GM12801 (cell line): Measurements from ENCODE around the gene NEB.

Source experiments
- CTCF ChIP-seq: IDR thresholded peaks from one replicate; pipeline ENCODE4 v1.5.1; 2011; ENCODE audit warnings: control low read depth; ENCODE audit not compliant: insufficient read length; ENCODE audit errors: extremely low read depth

Gene NEB

GRCh38 chr2:151438506-151438905 lies 295.8 kb downstream of the NEB start:
- TF ChIP-seq CTCF = no peak

GRCh38 chr2:151437630-151438029 lies 296.6 kb downstream of the NEB start:
- no peak for TF ChIP-seq CTCF
